Right atrium auricular region (tissue), 2 donors: ENCODE results near the gene ABHD6. TPM values are rescaled to one million over a fixed set of nuclear protein-coding genes. Genes with fewer than 3 reads are reported as not detected.
"Not testable (repeated sequence)": the region's sequence is repeated elsewhere in the genome, so short reads cannot be mapped to it uniquely, and the experiment has no call there.

ENCODE experiments used
- DNase-seq: peaks from one replicate; pipeline ENCODE4 v3.0.0-alpha.2; 2019; ENCODE audit warnings: low spot score
- H3K27ac ChIP-seq, 2 donors: fragments of 200-600 bp; sonication (generic); 1 replicate in 1 of 2; 2 replicates in 1 of 2; pipeline ENCODE4 v1.5.1; 2016 to 2019
- H3K27me3 ChIP-seq, 2 donors: fragments of 200-600 bp; sonication (generic); one replicate each; pipeline versions ENCODE4 v1.5.1 to v1.6.0; 2017 to 2019
- H3K36me3 ChIP-seq: fragments of 200-600 bp; sonication (generic); one replicate; pipeline ENCODE4 v1.5.1; 2016
- H3K4me1 ChIP-seq, 2 donors: fragments of 200-600 bp; sonication (generic); one replicate each; pipeline versions ENCODE4 v1.5.1 to v1.6.0; 2017 to 2019
- H3K4me3 ChIP-seq, 2 donors: fragments of 200-600 bp; sonication (generic); 1 replicate in 1 of 2; 2 replicates in 1 of 2; pipeline ENCODE4 v1.5.1; 2017 to 2019; ENCODE audit warnings: mild to moderate bottlenecking in 1 of 2, moderate library complexity in 1 of 2
- H3K9me3 ChIP-seq, 2 donors: fragments of 200-600 bp; sonication (generic); one replicate each; pipeline ENCODE4 v1.5.1; 2019
- CTCF ChIP-seq, 2 donors: fragments of 200-600 bp; sonication (generic); IDR thresholded peaks; one replicate each; pipeline ENCODE4 v1.5.1; 2019; ENCODE audit warnings: antibody characterized with exemption in 2 of 2
- total RNA-seq, 2 donors: library from RNA; depleted of rRNA; stranded (reverse); fragments of >200 nt; gene quantifications; one replicate each; pipeline ENCODE4 v1.1.0, GENCODE V29; 2016

Gene ABHD6
- total RNA-seq, 2 donors from 2014 or later, result 11.3 to 13.8 TPM

GRCh38 chr3:58218904-58219303 is 18.7 kb upstream of the ABHD6 start:
- peaks cover 0 to 14% of the 10 kb centered on the region in 2 donors for H3K4me1 ChIP-seq
- no peak overlapping the region for H3K27ac ChIP-seq
- no peak for TF ChIP-seq CTCF (IDR thresholded peaks at IDR 0.05)
- no peaks in the 10 kb centered on the region for H3K27me3 ChIP-seq
- H3K4me3 ChIP-seq, result no peak overlapping the region
- H3K36me3 ChIP-seq, result no peaks in the 10 kb centered on the region
- no peak for DNase-seq
- no peaks in the 10 kb centered on the region for H3K9me3 ChIP-seq

GRCh38 chr3:58222161-58222724 is 15.3 kb upstream of the ABHD6 start:
- Histone ChIP-seq H3K27ac (no peak overlapping the region), H3K27me3 (no peaks in the 10 kb centered on the region), H3K9me3 (no peaks in the 10 kb centered on the region), H3K36me3 (no peaks in the 10 kb centered on the region), H3K4me1 (peaks cover 0 to 4% of the 10 kb centered on the region in 2 donors), H3K4me3 (no peak overlapping the region)
- DNase-seq, result no peak
- no peak for TF ChIP-seq CTCF (IDR thresholded peaks at IDR 0.05)

GRCh38 chr3:58223855-58224254 is 13.7 kb upstream of the ABHD6 start:
- DNase-seq, result no peak

GRCh38 chr3:58227933-58228332 is 9.7 kb upstream of the ABHD6 start:
- not testable (repeated sequence) for H3K4me1 ChIP-seq, H3K9me3 ChIP-seq, H3K4me3 ChIP-seq, H3K27me3 ChIP-seq, H3K27ac ChIP-seq, H3K36me3 ChIP-seq, DNase-seq

More at GRCh38 chr3:58223855-58224254, 13.7 kb upstream of the ABHD6 start:
- Histone ChIP-seq H3K4me1 (no peaks in the 10 kb centered on the region), H3K9me3 (no peaks in the 10 kb centered on the region), H3K27ac (no peak overlapping the region), H3K27me3 (no peaks in the 10 kb centered on the region), H3K4me3 (no peak overlapping the region), H3K36me3 (no peaks in the 10 kb centered on the region)
- TF ChIP-seq CTCF (IDR thresholded peaks at IDR 0.05), result no peak

GRCh38 chr3:58230876-58231552 is 6.6 kb upstream of the ABHD6 start:
- Histone ChIP-seq H3K27me3 (no peaks in the 10 kb centered on the region), H3K9me3 (no peaks in the 10 kb centered on the region), H3K4me1 (no peaks in the 10 kb centered on the region), H3K4me3 (no peak overlapping the region), H3K36me3 (no peaks in the 10 kb centered on the region), H3K27ac (no peak overlapping the region)
- no peak for DNase-seq
- no peak for TF ChIP-seq CTCF (IDR thresholded peaks at IDR 0.05)

- no peak for DNase-seq
- peaks cover 0 to 3% of the 10 kb centered on the region in 2 donors for H3K4me1 ChIP-seq
- H3K27ac ChIP-seq, result no peak overlapping the region
- TF ChIP-seq CTCF (IDR thresholded peaks at IDR 0.05), result no peak
- H3K9me3 ChIP-seq, result no peaks in the 10 kb centered on the region
- no peaks in the 10 kb centered on the region for H3K36me3 ChIP-seq
- H3K27me3 ChIP-seq, result no peaks in the 10 kb centered on the region
- no peak overlapping the region for H3K4me3 ChIP-seq
Measured at GRCh38 chr3:58231666-58232065, 5.9 kb upstream of the ABHD6 start.
